Panc1 (cell line): ENCODE measurements around the gene OR11A1. TPM values are rescaled to one million over a fixed set of nuclear protein-coding genes. Genes with fewer than 3 reads are reported as not detected.

Experiments used
- ATAC-seq: fragments of 200-7000 bp; cut with Tn5 transposase; 2 replicates; pipeline ENCODE4 v1.9.1; 2020; ENCODE audit warnings: mild to moderate bottlenecking, moderate library complexity
- BruUV-seq: library from RNA; stranded (reverse); fragments of 400-500 nt; replicated peaks from 2 replicates; lab custom pipeline; 2021; lab: Mats Ljungman, UMichigan
- CTCF ChIA-PET: fragments of 300-600 bp; sonication (Branson Sonifier 250); formaldehyde crosslinking; loops from one replicate; lab custom pipeline; 2022; ENCODE audit warnings: antibody characterized with exemption; lab: Charles Lee
- POLR2A ChIA-PET: fragments of 300-600 bp; sonication (Branson Sonifier 250); formaldehyde crosslinking; loops from one replicate; lab custom pipeline; 2022; ENCODE audit warnings: antibody characterized with exemption; lab: Charles Lee
- DNase-seq: peaks from one replicate; pipeline ENCODE4 v3.0.0-alpha.2; 2010; ENCODE audit warnings: low read depth, low spot score
- H3K27ac ChIP-seq: 2 replicates; pipeline ENCODE4 v1.5.1; 2011; ENCODE audit warnings: mild to moderate bottlenecking, low read length, inconsistent platforms
- H3K27me3 ChIP-seq: fragments of 200-500 bp; sonication (Bioruptor generic); 2 replicates; pipeline ENCODE4 v1.6.0; 2014; ENCODE audit warnings: low read length, inconsistent platforms; ENCODE audit not compliant: control insufficient read depth, insufficient read depth
- H3K36me3 ChIP-seq: fragments of 200-500 bp; sonication (Bioruptor generic); 2 replicates; pipeline ENCODE4 v1.5.1; 2014; ENCODE audit warnings: inconsistent platforms, mild to moderate bottlenecking, low read length, moderate library complexity; ENCODE audit not compliant: control insufficient read depth, insufficient read depth
- H3K4me1 ChIP-seq: 2 replicates; pipeline ENCODE4 v1.5.1; 2011; ENCODE audit warnings: inconsistent platforms, mild to moderate bottlenecking, low read length, moderate library complexity; ENCODE audit not compliant: control insufficient read depth, insufficient read depth
- H3K4me3 ChIP-seq, 2 experiments: 2 replicates each; pipeline ENCODE4 v1.5.1; 2011 to 2012; ENCODE audit warnings: low read depth in 2 of 2, low read length in 2 of 2, mild to moderate bottlenecking in 2 of 2, inconsistent platforms in 1 of 2, moderate library complexity in 1 of 2
- H3K9me3 ChIP-seq: fragments of 200-500 bp; sonication (Bioruptor generic); 2 replicates; pipeline ENCODE4 v1.5.1; 2014; ENCODE audit warnings: low read depth, mild to moderate bottlenecking, inconsistent platforms, low read length, moderate library complexity; ENCODE audit not compliant: control insufficient read depth, insufficient read depth
- POLR2AphosphoS5 ChIP-seq: IDR thresholded peaks from 2 replicates; pipeline ENCODE4 v1.6.1; 2012; ENCODE audit warnings: mild to moderate bottlenecking, low read depth, low read length, moderate library complexity
- SIN3A ChIP-seq: IDR thresholded peaks from 2 replicates; pipeline ENCODE4 v1.6.1; 2012; ENCODE audit warnings: low read depth, mild to moderate bottlenecking, low read length, moderate library complexity, borderline replicate concordance; ENCODE audit not compliant: insufficient read depth
- TCF7L2 ChIP-seq: IDR thresholded peaks from 2 replicates; pipeline ENCODE4 v1.6.1; 2011; ENCODE audit warnings: mild to moderate bottlenecking, low read depth, low read length, inconsistent platforms
- in situ Hi-C: cut with HindIII; loops from 2 replicates; pipeline ENCODE4 v1.10.0; 2016; ENCODE audit warnings: low sequenced_read_pairs, low pct_unique_long_range_greater_than_20kb
- intact Hi-C: fragments of 100-400 bp; cut with micrococcal nuclease; formaldehyde crosslinking; loops from one replicate; pipeline ENCODE4 v1.10.0; 2022; ENCODE audit not compliant: unreplicated experiment
- total RNA-seq: library from RNA; stranded (reverse); gene quantifications from one replicate; pipeline ENCODE4 v1.2.1, GENCODE V29; 2021; ENCODE audit not compliant: unreplicated experiment
- TF ChIP-seq, protein P1 (sequence below), 2 experiments: IDR thresholded peaks; 2 replicates each; pipeline ENCODE4 v1.6.1; 2011 to 2012; ENCODE audit warnings: low read depth in 2 of 2, control low read depth in 1 of 2, low read length in 1 of 2, mild to moderate bottlenecking in 1 of 2, moderate library complexity in 1 of 2; ENCODE audit not compliant: insufficient read depth in 1 of 2
- TF ChIP-seq, protein P2 (sequence below): fragments of 450-650 bp; IDR thresholded peaks from 2 replicates; pipeline ENCODE4 v1.5.1; 2017; ENCODE audit warnings: mild to moderate bottlenecking

The OR11A1 gene
- total RNA-seq, 1 experiment from 2014 or later, result not detected

DNA sequence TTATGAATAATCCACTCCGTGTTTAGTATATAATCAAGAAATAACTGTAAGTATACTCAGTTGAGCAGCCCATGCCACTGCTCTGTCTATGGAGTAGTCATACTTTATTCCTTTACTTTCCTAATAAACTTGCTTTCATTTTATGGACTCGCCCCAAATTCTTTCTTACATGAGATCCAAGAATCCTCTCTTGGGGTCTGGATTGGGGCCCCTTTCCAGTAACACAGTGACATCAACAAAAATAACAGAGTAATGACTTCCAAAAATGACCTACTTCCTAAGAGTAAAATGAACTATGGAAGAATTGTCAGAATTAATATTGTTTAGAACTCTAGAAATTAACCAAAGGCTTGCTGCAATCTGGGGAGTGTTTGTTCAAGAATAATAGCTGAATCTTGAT is 8.9 kb upstream of the OR11A1 start:
- no peaks in the 10 kb centered on the region for H3K9me3 ChIP-seq
- H3K4me3 ChIP-seq, result no peak overlapping the region
- no peaks in the 10 kb centered on the region for H3K4me1 ChIP-seq
- TF ChIP-seq POLR2AphosphoS5 (no peak), SIN3A (no peak)
- intact Hi-C loops (no loop called here), in situ Hi-C loops (no loop called here)
- no peaks in the 10 kb centered on the region for H3K36me3 ChIP-seq
- no peak for DNase-seq
- ATAC-seq, result no peak
- H3K27ac ChIP-seq, result no peak overlapping the region
- POLR2A ChIA-PET, result no interaction called here
- no TSS peak for BruUV-seq
- CTCF ChIA-PET, result no interaction called here
- peaks cover 12% of the 10 kb centered on the region for H3K27me3 ChIP-seq

DNA sequence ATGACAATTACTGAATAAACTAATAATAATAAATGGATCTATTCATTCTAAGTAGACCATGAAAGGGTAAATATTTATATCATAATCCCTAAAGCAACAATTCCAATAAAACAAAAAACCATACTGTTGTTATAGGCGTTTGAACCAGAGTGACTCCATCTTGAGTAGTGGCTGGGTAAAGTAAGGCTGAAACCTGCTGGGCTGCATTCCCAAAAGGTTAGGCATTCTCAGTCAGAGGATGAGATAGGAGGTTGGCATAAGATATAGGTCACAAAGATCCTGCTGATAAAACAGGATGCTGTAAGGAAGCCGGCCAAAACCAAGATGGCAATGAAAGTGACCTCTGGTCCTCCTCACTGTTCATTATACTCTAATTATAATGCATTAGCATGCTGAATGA is 8.4 kb upstream of the OR11A1 start:
- ChIA-PET POLR2A (no interaction called here), CTCF (no interaction called here)
- no peak for ATAC-seq
- in situ Hi-C loops, result no loop called here
- H3K9me3 ChIP-seq, result no peaks in the 10 kb centered on the region
- DNase-seq, result no peak
- H3K27me3 ChIP-seq, result peaks cover 12% of the 10 kb centered on the region
- no peak overlapping the region for H3K4me3 ChIP-seq
- no peaks in the 10 kb centered on the region for H3K36me3 ChIP-seq
- intact Hi-C loops, result no loop called here
- no TSS peak for BruUV-seq
- H3K4me1 ChIP-seq, result no peaks in the 10 kb centered on the region
- no peak for TF ChIP-seq TCF7L2
- no peak overlapping the region for H3K27ac ChIP-seq

DNA sequence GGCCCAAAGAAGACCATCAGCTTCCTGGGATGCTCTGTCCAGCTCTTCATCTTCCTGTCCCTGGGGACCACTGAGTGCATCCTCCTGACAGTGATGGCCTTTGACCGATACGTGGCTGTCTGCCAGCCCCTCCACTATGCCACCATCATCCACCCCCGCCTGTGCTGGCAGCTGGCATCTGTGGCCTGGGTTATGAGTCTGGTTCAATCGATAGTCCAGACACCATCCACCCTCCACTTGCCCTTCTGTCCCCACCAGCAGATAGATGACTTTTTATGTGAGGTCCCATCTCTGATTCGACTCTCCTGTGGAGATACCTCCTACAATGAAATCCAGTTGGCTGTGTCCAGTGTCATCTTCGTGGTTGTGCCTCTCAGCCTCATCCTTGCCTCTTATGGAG is 5.2 kb upstream of the OR11A1 start:
- H3K9me3 ChIP-seq, result no peaks in the 10 kb centered on the region
- no peak overlapping the region for H3K27ac ChIP-seq
- in situ Hi-C loops, result no loop called here
- BruUV-seq, result no TSS peak
- ATAC-seq (no peak), DNase-seq (no peak)
- H3K27me3 ChIP-seq, result peaks cover 11% of the 10 kb centered on the region
- ChIA-PET POLR2A (no interaction called here), CTCF (no interaction called here)
- H3K36me3 ChIP-seq, result no peaks in the 10 kb centered on the region
- intact Hi-C loops, result no loop called here
- no peak for TF ChIP-seq POLR2AphosphoS5
- no peak for TF ChIP-seq TCF7L2
- TF ChIP-seq, protein P1, sequence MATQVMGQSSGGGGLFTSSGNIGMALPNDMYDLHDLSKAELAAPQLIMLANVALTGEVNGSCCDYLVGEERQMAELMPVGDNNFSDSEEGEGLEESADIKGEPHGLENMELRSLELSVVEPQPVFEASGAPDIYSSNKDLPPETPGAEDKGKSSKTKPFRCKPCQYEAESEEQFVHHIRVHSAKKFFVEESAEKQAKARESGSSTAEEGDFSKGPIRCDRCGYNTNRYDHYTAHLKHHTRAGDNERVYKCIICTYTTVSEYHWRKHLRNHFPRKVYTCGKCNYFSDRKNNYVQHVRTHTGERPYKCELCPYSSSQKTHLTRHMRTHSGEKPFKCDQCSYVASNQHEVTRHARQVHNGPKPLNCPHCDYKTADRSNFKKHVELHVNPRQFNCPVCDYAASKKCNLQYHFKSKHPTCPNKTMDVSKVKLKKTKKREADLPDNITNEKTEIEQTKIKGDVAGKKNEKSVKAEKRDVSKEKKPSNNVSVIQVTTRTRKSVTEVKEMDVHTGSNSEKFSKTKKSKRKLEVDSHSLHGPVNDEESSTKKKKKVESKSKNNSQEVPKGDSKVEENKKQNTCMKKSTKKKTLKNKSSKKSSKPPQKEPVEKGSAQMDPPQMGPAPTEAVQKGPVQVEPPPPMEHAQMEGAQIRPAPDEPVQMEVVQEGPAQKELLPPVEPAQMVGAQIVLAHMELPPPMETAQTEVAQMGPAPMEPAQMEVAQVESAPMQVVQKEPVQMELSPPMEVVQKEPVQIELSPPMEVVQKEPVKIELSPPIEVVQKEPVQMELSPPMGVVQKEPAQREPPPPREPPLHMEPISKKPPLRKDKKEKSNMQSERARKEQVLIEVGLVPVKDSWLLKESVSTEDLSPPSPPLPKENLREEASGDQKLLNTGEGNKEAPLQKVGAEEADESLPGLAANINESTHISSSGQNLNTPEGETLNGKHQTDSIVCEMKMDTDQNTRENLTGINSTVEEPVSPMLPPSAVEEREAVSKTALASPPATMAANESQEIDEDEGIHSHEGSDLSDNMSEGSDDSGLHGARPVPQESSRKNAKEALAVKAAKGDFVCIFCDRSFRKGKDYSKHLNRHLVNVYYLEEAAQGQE (IDR thresholded peaks at IDR 0.05; ENCODE audit: insufficient read depth in 1 of 2, low read depth in 2 of 2, low read length in 1 of 2), result no peak
- TF ChIP-seq, protein P2, sequence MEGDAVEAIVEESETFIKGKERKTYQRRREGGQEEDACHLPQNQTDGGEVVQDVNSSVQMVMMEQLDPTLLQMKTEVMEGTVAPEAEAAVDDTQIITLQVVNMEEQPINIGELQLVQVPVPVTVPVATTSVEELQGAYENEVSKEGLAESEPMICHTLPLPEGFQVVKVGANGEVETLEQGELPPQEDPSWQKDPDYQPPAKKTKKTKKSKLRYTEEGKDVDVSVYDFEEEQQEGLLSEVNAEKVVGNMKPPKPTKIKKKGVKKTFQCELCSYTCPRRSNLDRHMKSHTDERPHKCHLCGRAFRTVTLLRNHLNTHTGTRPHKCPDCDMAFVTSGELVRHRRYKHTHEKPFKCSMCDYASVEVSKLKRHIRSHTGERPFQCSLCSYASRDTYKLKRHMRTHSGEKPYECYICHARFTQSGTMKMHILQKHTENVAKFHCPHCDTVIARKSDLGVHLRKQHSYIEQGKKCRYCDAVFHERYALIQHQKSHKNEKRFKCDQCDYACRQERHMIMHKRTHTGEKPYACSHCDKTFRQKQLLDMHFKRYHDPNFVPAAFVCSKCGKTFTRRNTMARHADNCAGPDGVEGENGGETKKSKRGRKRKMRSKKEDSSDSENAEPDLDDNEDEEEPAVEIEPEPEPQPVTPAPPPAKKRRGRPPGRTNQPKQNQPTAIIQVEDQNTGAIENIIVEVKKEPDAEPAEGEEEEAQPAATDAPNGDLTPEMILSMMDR, result no peak
- no peak for TF ChIP-seq SIN3A
- no peak overlapping the region for H3K4me3 ChIP-seq
- H3K4me1 ChIP-seq, result no peaks in the 10 kb centered on the region
